Loucy (cell line): ENCODE results near the gene FAM222B.
"Not testable (repeated sequence)": the region's sequence is repeated elsewhere in the genome, so short reads cannot be mapped to it uniquely, and the experiment has no call there.

Source experiments
- H2AFZ ChIP-seq: fragments of 200-600 bp; sonication (generic); 2 replicates; pipeline ENCODE4 v1.6.0; 2016; ENCODE audit warnings: antibody characterized with exemption, mild to moderate bottlenecking, low read length, moderate library complexity
- H3F3A ChIP-seq: fragments of 200-600 bp; 2 replicates; pipeline ENCODE4 v1.6.0; 2016; ENCODE audit warnings: antibody characterized with exemption, low read depth, mild to moderate bottlenecking
- H3K27me3 ChIP-seq: fragments of 200-600 bp; sonication (generic); 2 replicates; pipeline ENCODE4 v1.6.1; 2014; ENCODE audit warnings: low read length, mild to moderate bottlenecking; ENCODE audit not compliant: insufficient read depth, poor library complexity, severe bottlenecking
- H3K36me3 ChIP-seq: fragments of 200-600 bp; sonication (generic); 2 replicates; pipeline ENCODE4 v1.6.1; 2016; ENCODE audit warnings: low read length; ENCODE audit not compliant: insufficient read depth
- H3K4me1 ChIP-seq: fragments of 200-600 bp; sonication (generic); 2 replicates; pipeline ENCODE4 v1.5.1; 2014; ENCODE audit warnings: low read length, mild to moderate bottlenecking; ENCODE audit not compliant: insufficient read depth, poor library complexity, severe bottlenecking
- H3K4me2 ChIP-seq: fragments of 200-600 bp; sonication (generic); 2 replicates; pipeline ENCODE4 v1.6.0; 2014; ENCODE audit warnings: antibody characterized with exemption, low read length, low read depth, mild to moderate bottlenecking; ENCODE audit not compliant: poor library complexity, severe bottlenecking
- H3K4me3 ChIP-seq: fragments of 200-600 bp; sonication (generic); 2 replicates; pipeline ENCODE4 v1.5.1; 2014; ENCODE audit warnings: low read length, mild to moderate bottlenecking, mixed read lengths; ENCODE audit not compliant: poor library complexity, severe bottlenecking
- H3K79me2 ChIP-seq: fragments of 200-600 bp; sonication (generic); 2 replicates; pipeline ENCODE4 v1.6.1; 2014; ENCODE audit warnings: low read length; ENCODE audit not compliant: insufficient read depth
- H3K9ac ChIP-seq: fragments of 200-600 bp; sonication (generic); 2 replicates; pipeline ENCODE4 v1.6.0; 2014; ENCODE audit warnings: mild to moderate bottlenecking, low read depth, low read length, moderate library complexity; ENCODE audit not compliant: poor library complexity, severe bottlenecking
- H3K9me2 ChIP-seq: fragments of 200-600 bp; sonication (generic); replicated peaks from 2 replicates; pipeline ENCODE4 v1.6.1; 2016; ENCODE audit warnings: low read depth, low read length, mixed read lengths
- H3K9me3 ChIP-seq: fragments of 200-600 bp; sonication (generic); 2 replicates; pipeline ENCODE4 v1.6.1; 2014; ENCODE audit warnings: mild to moderate bottlenecking, antibody characterized with exemption, low read length, low read depth; ENCODE audit not compliant: insufficient read depth
- H4K20me1 ChIP-seq: fragments of 200-600 bp; sonication (generic); 2 replicates; pipeline ENCODE4 v1.6.0; 2014; ENCODE audit warnings: antibody characterized with exemption, low read length, mild to moderate bottlenecking; ENCODE audit not compliant: insufficient read depth, poor library complexity, severe bottlenecking
- CTCF ChIP-seq: fragments of 200-600 bp; sonication (generic); conservative IDR thresholded peaks from 2 replicates; pipeline ENCODE4 v1.5.1; 2014; ENCODE audit warnings: mild to moderate bottlenecking, antibody characterized with exemption, low read length
- EZH2phosphoT487 ChIP-seq: fragments of 200-600 bp; IDR thresholded peaks from 2 replicates; pipeline ENCODE4 v1.6.1; 2018; ENCODE audit warnings: antibody characterized with exemption, mild to moderate bottlenecking, moderate library complexity, borderline replicate concordance

Gene FAM222B

GRCh38 chr17:28788100-28788499, 54.5 kb downstream of the FAM222B start:
- TF ChIP-seq CTCF (no peak), EZH2phosphoT487 (no peak)
- Histone ChIP-seq H3K4me2 (no peak overlapping the region), H3K4me3 (no peak overlapping the region), H3K36me3 (0 out of 2 replicates have a peak, but pooled peaks cover 3% of the 10 kb centered on the region), H4K20me1 (peaks cover 18% of the 10 kb centered on the region), H3K27me3 (no peaks in the 10 kb centered on the region), H3K4me1 (peaks cover 17% of the 10 kb centered on the region), H3K9ac (no peak overlapping the region), H3K79me2 (peaks cover 46% of the 10 kb centered on the region), H3F3A (no peaks in the 10 kb centered on the region), H2AFZ (no peak overlapping the region), H3K9me3 (no peaks in the 10 kb centered on the region), H3K9me2 (no peaks in the 10 kb centered on the region)

DNA sequence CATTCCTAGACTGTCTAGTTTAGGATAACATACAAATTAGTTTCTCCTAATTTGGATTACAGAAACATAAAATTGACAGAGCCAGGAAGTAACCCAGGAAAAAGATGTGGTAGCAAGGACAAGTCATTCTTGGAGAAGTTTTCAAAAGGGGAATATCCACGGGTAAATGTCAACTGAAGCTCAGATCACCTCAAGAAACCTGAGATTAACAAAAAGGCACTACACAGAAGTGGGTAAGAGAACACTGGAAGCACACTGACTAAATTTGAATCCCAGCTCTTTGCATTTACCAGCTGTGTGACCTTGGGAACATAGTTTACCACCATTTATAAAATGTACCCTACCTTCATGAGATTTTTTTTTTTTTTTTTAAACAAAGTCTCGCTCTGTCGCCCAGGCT, 59.4 kb downstream of the FAM222B start:
- Histone ChIP-seq H3K27me3 (no peaks in the 10 kb centered on the region), H2AFZ (no peak overlapping the region), H3F3A (no peaks in the 10 kb centered on the region), H4K20me1 (peaks cover 10% of the 10 kb centered on the region), H3K9me2 (no peaks in the 10 kb centered on the region), H3K9me3 (no peaks in the 10 kb centered on the region), H3K79me2 (peaks cover 41% of the 10 kb centered on the region), H3K4me3 (no peak overlapping the region), H3K9ac (no peak overlapping the region), H3K4me2 (no peak overlapping the region), H3K4me1 (peaks cover 8% of the 10 kb centered on the region), H3K36me3 (peaks cover 9% of the 10 kb centered on the region; the same call in 1 of the 2 replicates)
- TF ChIP-seq EZH2phosphoT487 (no peak), CTCF (no peak)

DNA sequence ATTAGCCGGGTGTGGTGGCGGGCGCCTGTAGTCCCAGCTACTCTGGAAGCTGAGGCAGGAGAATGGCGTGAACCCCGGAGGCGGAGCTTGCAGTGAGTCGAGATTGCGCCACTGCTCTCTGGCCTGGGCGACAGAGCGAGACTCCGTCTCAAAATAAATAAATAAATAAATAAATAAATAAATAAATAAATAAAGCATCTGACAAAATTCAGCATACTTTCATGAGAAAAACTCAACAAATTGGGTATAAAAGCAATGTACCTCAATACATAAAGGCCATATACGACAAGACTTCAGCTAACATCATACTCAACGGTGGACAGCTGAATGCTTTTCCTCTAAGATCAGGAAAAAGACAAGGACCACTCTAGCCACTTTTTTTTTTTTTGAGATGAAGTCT, 63.0 kb downstream of the FAM222B start:
- H3K79me2 ChIP-seq, result peaks cover 54% of the 10 kb centered on the region

DNA sequence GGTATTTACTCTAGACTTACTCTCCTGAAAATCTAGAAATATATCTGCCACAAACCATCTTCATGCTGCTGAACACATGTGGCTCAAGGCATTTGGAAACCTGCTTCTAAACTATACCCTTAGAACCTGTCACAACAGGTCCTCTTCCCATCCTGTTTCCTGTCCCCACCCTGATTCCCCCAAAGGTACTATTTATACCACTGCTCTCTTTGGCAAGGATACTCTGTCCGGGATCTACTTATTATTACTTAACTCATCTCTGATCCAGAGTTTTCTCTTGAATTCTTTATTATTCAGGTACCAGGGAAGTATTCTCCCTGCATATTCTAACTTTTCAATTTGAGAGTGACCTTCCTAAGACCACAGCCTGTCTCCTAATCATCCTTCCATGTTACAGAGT, 65.4 kb downstream of the FAM222B start:
- H3K79me2 ChIP-seq, result peaks cover 69% of the 10 kb centered on the region
- H3K4me2 ChIP-seq, result no peak overlapping the region
- H3K9me2 ChIP-seq, result no peaks in the 10 kb centered on the region
- no peaks in the 10 kb centered on the region for H3K9me3 ChIP-seq
- peaks cover 4% of the 10 kb centered on the region for H4K20me1 ChIP-seq
- H3F3A ChIP-seq, result no peaks in the 10 kb centered on the region
- H3K4me1 ChIP-seq, result peaks cover 16% of the 10 kb centered on the region
- peaks cover 11% of the 10 kb centered on the region; the same call in 1 of the 2 replicates for H3K36me3 ChIP-seq
- TF ChIP-seq EZH2phosphoT487 (no peak), CTCF (no peak)
- peak overlapping the region; percentile 54 for H3K9ac ChIP-seq
- H3K27me3 ChIP-seq, result no peaks in the 10 kb centered on the region
- no peak overlapping the region for H3K4me3 ChIP-seq
- no peak overlapping the region for H2AFZ ChIP-seq

More for the DNA sequence above, 63.0 kb downstream of the FAM222B start:
- peaks cover 16% of the 10 kb centered on the region for H3K4me1 ChIP-seq
- not testable (repeated sequence) for H3K9me2 ChIP-seq, H2AFZ ChIP-seq, H3K9ac ChIP-seq, H3K4me2 ChIP-seq, H3K4me3 ChIP-seq, H3K9me3 ChIP-seq, H3F3A ChIP-seq, H3K36me3 ChIP-seq, H3K27me3 ChIP-seq, H4K20me1 ChIP-seq
